Panc1 (cell line): ENCODE measurements around the gene OR1E1. TPM values are rescaled to one million over a fixed set of nuclear protein-coding genes. Genes with fewer than 3 reads are reported as not detected.

Experiments
- ATAC-seq: fragments of 200-7000 bp; cut with Tn5 transposase; 2 replicates; pipeline ENCODE4 v1.9.1; 2020; ENCODE audit warnings: mild to moderate bottlenecking, moderate library complexity
- BruUV-seq: library from RNA; stranded (reverse); fragments of 400-500 nt; replicated peaks from 2 replicates; lab custom pipeline; 2021; lab: Mats Ljungman, UMichigan
- CTCF ChIA-PET: fragments of 300-600 bp; sonication (Branson Sonifier 250); formaldehyde crosslinking; loops from one replicate; lab custom pipeline; 2022; ENCODE audit warnings: antibody characterized with exemption; lab: Charles Lee
- POLR2A ChIA-PET: fragments of 300-600 bp; sonication (Branson Sonifier 250); formaldehyde crosslinking; loops from one replicate; lab custom pipeline; 2022; ENCODE audit warnings: antibody characterized with exemption; lab: Charles Lee
- DNase-seq: peaks from one replicate; pipeline ENCODE4 v3.0.0-alpha.2; 2010; ENCODE audit warnings: low read depth, low spot score
- H3K27ac ChIP-seq: 2 replicates; pipeline ENCODE4 v1.5.1; 2011; ENCODE audit warnings: mild to moderate bottlenecking, low read length, inconsistent platforms
- H3K27me3 ChIP-seq: fragments of 200-500 bp; sonication (Bioruptor generic); 2 replicates; pipeline ENCODE4 v1.6.0; 2014; ENCODE audit warnings: low read length, inconsistent platforms; ENCODE audit not compliant: control insufficient read depth, insufficient read depth
- H3K36me3 ChIP-seq: fragments of 200-500 bp; sonication (Bioruptor generic); 2 replicates; pipeline ENCODE4 v1.5.1; 2014; ENCODE audit warnings: inconsistent platforms, mild to moderate bottlenecking, low read length, moderate library complexity; ENCODE audit not compliant: control insufficient read depth, insufficient read depth
- H3K4me1 ChIP-seq: 2 replicates; pipeline ENCODE4 v1.5.1; 2011; ENCODE audit warnings: inconsistent platforms, mild to moderate bottlenecking, low read length, moderate library complexity; ENCODE audit not compliant: control insufficient read depth, insufficient read depth
- H3K4me3 ChIP-seq, 2 experiments: 2 replicates each; pipeline ENCODE4 v1.5.1; 2011 to 2012; ENCODE audit warnings: low read depth in 2 of 2, low read length in 2 of 2, mild to moderate bottlenecking in 2 of 2, inconsistent platforms in 1 of 2, moderate library complexity in 1 of 2
- H3K9me3 ChIP-seq: fragments of 200-500 bp; sonication (Bioruptor generic); 2 replicates; pipeline ENCODE4 v1.5.1; 2014; ENCODE audit warnings: low read depth, mild to moderate bottlenecking, inconsistent platforms, low read length, moderate library complexity; ENCODE audit not compliant: control insufficient read depth, insufficient read depth
- POLR2AphosphoS5 ChIP-seq: IDR thresholded peaks from 2 replicates; pipeline ENCODE4 v1.6.1; 2012; ENCODE audit warnings: mild to moderate bottlenecking, low read depth, low read length, moderate library complexity
- REST ChIP-seq, 2 experiments: IDR thresholded peaks; 2 replicates each; pipeline ENCODE4 v1.6.1; 2011 to 2012; ENCODE audit warnings: low read depth in 2 of 2, control low read depth in 1 of 2, low read length in 1 of 2, mild to moderate bottlenecking in 1 of 2, moderate library complexity in 1 of 2; ENCODE audit not compliant: insufficient read depth in 1 of 2
- SIN3A ChIP-seq: IDR thresholded peaks from 2 replicates; pipeline ENCODE4 v1.6.1; 2012; ENCODE audit warnings: low read depth, mild to moderate bottlenecking, low read length, moderate library complexity, borderline replicate concordance; ENCODE audit not compliant: insufficient read depth
- TCF7L2 ChIP-seq: IDR thresholded peaks from 2 replicates; pipeline ENCODE4 v1.6.1; 2011; ENCODE audit warnings: mild to moderate bottlenecking, low read depth, low read length, inconsistent platforms
- in situ Hi-C: cut with HindIII; loops from 2 replicates; pipeline ENCODE4 v1.10.0; 2016; ENCODE audit warnings: low sequenced_read_pairs, low pct_unique_long_range_greater_than_20kb
- intact Hi-C: fragments of 100-400 bp; cut with micrococcal nuclease; formaldehyde crosslinking; loops from one replicate; pipeline ENCODE4 v1.10.0; 2022; ENCODE audit not compliant: unreplicated experiment
- total RNA-seq: library from RNA; stranded (reverse); gene quantifications from one replicate; pipeline ENCODE4 v1.2.1, GENCODE V29; 2021; ENCODE audit not compliant: unreplicated experiment
- TF ChIP-seq, protein P1 (sequence below): fragments of 450-650 bp; IDR thresholded peaks from 2 replicates; pipeline ENCODE4 v1.5.1; 2017; ENCODE audit warnings: mild to moderate bottlenecking

The OR1E1 gene
- total RNA-seq, 1 experiment from 2014 or later = not detected

DNA sequence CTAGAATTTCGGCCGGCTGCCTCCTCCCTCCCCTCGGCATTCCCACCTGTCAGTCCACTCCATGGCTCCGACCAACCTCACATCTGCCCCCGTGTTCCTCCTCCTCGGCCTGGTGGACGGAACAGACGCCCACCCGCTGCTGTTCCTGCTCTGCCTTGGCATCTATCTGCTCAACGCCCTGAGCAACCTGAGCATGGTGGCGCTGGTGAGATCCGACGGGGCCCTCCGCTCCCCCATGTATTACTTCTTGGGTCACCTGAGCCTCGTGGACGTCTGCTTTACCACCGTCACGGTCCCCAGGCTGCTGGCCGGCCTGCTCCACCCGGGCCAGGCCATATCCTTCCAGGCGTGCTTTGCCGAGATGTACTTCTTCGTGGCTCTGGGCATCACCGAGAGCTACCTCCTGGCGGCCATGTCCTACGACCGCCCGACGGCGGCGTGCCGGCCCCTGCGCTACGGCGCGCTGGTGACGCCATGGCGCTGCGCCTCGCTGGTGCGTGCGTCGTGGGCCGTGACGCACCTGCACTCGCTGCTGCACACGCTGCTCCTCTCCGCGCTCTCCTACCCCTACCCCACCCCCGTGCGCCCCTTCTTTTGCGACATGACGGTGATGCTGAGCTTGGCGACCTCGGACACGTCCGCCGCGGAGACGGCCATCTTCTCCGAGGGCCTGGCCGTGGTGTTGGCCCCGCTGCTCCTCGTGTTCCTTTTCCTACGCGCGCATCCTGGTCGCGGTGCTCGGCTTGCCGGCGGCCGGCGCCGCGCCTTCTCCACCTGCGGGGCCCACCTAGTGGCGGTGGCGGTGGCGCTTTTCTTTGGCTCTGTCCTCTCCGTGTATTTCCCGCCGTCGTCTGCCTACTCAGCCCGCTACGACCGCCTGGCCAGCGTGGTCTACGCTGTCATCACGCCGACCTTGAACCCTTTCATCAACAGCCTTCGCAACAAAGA is 12.1 kb downstream of the OR1E1 start, which contains the start of gene OR3A2:
Gene OR3A2, minus strand, starts transcription at position 440 of the 948 bp plus-strand sequence.
- CTCF ChIA-PET = no interaction called here
- Histone ChIP-seq H3K4me3 (no peak within 1 kb of the TSS), H3K4me1 (no peaks in the 10 kb centered on the region), H3K9me3 (0 out of 2 replicates have a peak, but pooled peaks cover 3% of the 10 kb centered on the region), H3K27me3 (peaks cover 4% of the 10 kb centered on the region), H3K27ac (no peak within 1 kb of the TSS), H3K36me3 (no peaks in the 10 kb centered on the region)
- in situ Hi-C loops (no loop called here), intact Hi-C loops (no loop called here)
- ATAC-seq (no peak), DNase-seq (no peak)
- BruUV-seq = no TSS peak
- TF ChIP-seq TCF7L2 (no peak), POLR2AphosphoS5 (no peak), REST (IDR thresholded peaks at IDR 0.05; ENCODE audit: insufficient read depth in 1 of 2, low read depth in 2 of 2, low read length in 1 of 2) (no peak), SIN3A (no peak)
- TF ChIP-seq, protein P1, sequence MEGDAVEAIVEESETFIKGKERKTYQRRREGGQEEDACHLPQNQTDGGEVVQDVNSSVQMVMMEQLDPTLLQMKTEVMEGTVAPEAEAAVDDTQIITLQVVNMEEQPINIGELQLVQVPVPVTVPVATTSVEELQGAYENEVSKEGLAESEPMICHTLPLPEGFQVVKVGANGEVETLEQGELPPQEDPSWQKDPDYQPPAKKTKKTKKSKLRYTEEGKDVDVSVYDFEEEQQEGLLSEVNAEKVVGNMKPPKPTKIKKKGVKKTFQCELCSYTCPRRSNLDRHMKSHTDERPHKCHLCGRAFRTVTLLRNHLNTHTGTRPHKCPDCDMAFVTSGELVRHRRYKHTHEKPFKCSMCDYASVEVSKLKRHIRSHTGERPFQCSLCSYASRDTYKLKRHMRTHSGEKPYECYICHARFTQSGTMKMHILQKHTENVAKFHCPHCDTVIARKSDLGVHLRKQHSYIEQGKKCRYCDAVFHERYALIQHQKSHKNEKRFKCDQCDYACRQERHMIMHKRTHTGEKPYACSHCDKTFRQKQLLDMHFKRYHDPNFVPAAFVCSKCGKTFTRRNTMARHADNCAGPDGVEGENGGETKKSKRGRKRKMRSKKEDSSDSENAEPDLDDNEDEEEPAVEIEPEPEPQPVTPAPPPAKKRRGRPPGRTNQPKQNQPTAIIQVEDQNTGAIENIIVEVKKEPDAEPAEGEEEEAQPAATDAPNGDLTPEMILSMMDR = no peak
- POLR2A ChIA-PET = no interaction called here

DNA sequence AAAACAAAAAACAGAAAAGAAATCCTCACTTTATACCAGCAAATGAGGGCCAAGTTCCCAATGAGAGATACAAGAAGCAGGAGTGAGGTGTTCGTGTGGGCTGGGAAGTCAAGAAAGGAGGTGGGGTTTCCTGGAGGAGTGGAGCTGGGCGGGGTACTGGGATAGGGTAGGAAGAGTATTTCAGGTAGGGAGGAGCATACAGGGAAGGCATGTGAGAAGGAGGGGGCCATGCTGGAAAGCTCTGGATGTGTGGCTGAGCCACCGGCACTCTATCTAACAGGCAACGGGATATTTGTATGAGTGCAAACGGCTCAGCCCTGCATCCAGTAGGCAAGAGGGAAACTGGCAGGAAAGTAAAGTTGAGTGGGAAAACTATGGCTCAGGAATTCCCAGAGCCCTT is 16.3 kb downstream of the OR1E1 start:
- Histone ChIP-seq H3K27me3 (peaks cover 9% of the 10 kb centered on the region), H3K36me3 (no peaks in the 10 kb centered on the region), H3K27ac (no peak overlapping the region), H3K9me3 (no peaks in the 10 kb centered on the region), H3K4me3 (no peak overlapping the region), H3K4me1 (no peaks in the 10 kb centered on the region)
- no peak for TF ChIP-seq REST (IDR thresholded peaks at IDR 0.05; ENCODE audit: insufficient read depth in 1 of 2, low read depth in 2 of 2, low read length in 1 of 2)
- no peak for TF ChIP-seq POLR2AphosphoS5
- TF ChIP-seq, protein P1 = no peak
- TF ChIP-seq SIN3A = no peak
- no peak for TF ChIP-seq TCF7L2
- no TSS peak for BruUV-seq
- in situ Hi-C loops = no loop called here
- ATAC-seq (no peak), DNase-seq (no peak)
- intact Hi-C loops = no loop called here
- POLR2A ChIA-PET = interaction anchor here (0.6 kb wide), 1 partner anchor 254 kb away, joined by 4 read pairs; the partner anchor contains the start of genes CTNS and SHPK
- CTCF ChIA-PET = no interaction called here
